ENCODE measurements around the gene GLB1L2.

DNA sequence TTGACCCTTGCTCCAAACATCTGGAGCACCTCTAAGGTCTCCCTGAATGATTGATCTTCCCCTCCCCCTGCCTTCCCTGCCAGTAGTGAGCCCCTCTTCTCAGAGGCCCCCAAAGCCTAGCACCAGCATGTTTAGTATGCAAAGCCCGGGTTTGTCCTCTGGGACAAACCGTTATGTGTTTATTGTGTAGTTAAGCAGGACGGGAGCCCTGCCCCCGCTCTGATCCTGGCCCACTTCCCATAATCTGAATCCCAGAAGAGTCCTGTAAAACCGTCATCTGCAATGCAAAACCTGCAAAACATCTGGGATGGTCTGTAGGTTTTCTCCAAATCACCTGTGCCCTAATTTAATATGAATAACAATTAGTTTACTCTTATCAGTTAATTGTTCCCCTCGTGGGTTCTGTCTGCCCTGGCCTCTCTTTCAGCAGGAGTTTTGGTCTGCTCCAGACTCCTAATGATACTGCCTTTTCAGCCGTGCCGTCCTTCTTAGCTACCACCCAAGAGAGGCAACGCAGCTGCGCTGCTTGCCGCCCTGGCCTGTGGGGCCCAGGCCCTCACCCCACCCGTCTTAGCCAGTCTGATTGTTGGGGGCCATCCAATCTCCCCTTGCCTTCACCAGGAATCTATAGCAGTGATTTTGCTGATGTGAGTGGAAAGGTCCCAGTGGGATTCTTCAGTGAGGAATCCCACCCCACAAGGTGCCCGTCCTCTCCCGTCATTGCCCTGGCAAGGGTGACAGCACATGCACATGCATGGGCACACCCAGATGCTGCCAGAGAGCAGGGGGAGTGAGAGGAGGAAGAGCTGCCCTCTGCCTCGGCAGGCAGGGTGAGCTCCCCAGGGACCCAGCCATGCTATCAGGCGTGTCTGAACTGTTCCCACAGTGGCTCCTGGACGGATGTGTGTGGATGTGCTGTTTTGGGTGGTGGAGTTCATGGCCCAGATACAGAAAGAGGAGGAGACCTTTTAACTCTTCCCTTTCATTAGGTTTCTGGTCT is 83.3 kb downstream of the GLB1L2 start:
- TF ChIP-seq GATA2 (IDR thresholded peaks at IDR 0.05; ENCODE audit: low read depth, low read length) (no peak), GATA3 (IDR thresholded peaks at IDR 0.05; ENCODE audit: low read depth, low read length) (no peak)
